Activated T-cell treated with anti-CD3 and anti-CD28 coated beads for 4 hours (primary cell): ENCODE measurements around the gene SRGN.
A peak's percentile ranks its signal among the peaks of the same experiment; 100 is the strongest.

Experiments used
- DNase-seq: peaks from one replicate; pipeline ENCODE4 v3.0.0-alpha.2; 2020

Gene SRGN

DNA sequence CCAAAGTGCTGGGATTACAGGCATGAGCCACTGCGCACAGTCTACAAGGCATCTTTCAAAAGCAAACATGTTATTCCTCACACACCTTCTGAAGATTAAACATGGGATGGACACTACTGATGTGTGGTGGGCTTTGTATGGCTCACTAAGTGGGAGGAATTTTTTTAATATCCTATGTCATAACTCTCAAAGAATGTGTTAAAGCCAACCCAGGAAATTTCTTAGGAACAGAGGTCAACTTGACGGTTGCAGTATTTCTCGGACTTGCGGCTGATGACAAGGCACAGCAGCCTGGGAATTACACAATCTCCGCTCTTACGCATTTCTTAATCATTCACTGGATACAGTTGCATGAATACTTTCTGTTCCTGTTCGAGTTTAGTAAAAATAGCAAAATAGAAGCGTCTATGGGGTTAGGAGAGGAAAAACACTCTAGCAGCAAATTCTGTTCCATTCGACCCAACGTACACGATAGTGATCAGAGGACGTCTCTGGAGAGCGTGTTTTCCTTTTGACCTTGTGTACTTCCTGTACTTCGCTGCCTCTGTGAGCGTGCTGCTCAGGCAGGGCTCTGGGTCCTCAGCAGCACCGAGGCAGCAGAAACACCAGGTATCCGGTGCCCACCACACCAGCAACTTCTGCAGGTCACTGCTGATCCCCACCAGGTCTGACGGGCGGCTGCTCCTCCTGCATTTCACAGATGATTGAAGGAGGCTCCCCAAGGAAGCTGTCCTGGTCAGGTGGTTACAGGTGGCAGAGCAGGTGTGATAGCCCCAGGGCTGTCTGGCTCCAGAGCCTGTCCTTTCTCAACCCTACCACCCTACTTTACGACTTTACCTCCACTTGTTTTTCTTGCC, 26.4 kb upstream of the SRGN start:
- no peak for DNase-seq

GRCh38 chr10:69062901-69063300, 25.0 kb upstream of the SRGN start:
- DNase-seq = no peak

DNA sequence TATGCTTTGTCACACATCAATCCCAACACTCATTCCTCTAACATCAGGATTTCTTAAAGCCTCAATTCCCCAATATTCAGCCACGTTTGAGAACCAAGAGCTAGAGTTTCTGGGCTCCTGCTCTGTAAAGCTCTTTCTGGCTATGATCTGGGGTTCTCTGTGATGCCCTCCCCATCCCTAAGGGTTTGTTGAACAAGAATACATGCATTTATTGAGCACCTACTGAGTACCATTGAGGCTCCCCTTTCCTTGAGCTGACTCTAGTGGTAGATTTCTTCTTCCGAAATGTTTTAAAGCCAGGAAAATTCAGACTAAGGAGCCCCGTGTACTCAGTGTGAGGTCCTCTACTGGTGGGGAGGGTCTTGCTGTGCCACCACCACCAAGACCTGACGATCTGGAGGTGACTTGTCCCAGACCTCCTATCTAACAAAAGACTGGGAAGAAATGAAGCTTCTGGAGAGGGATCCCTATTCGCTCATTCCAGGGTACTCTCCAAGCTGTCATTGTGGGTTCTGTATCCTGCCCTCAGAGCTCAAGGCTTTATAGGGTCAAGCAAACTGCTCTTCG, 23.1 kb upstream of the SRGN start:
- DNase-seq = no peak

GRCh38 chr10:69065406-69066361, 22.2 kb upstream of the SRGN start:
- DNase-seq = no peak

DNA sequence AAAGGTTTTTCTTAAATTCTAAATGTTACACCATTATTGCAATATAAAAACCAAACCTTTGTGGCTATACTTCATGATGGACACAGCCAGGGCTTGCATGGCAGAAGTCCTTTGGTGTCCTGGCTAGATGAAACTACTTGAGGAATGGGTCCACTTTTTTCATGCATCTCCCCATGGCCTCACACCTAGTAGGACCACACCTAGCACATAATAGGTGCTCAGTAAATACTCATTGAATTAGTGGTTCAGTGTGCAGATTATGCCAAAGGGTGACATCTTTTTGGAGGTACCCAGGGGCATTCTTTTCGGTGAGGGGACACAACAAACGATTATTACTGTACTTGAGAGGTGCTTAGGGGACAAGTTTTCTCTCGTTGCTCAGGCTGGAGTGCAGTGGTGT, 20.7 kb upstream of the SRGN start:
- no peak for DNase-seq

- no peak for DNase-seq
These were observed 19.4 kb upstream of the SRGN start for GRCh38 chr10:69068549-69068948.

GRCh38 chr10:69069090-69070042, 18.5 kb upstream of the SRGN start:
- DNase-seq = no peak

GRCh38 chr10:69070951-69071350, 17.0 kb upstream of the SRGN start:
- DNase-seq = no peak

DNA sequence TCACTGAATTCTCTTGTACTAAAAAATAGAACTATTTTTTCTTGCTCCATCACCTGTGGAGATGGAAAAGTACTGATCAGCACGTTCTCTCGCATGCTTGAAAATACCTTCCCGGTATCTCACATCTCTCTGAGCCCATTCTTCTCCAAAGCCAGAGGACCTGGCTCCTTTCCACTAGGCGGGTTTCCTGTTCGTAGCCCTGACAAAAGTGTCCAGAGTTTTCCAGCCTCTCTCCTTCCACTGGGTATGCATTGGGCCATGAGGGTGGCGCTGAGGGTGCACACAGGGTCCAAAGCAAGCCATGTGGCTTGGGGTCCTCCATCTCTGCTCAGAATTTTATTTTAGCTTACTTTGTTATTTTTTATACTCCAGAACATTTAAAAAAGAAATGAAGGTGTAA, 16.3 kb upstream of the SRGN start:
- DNase-seq = no peak

GRCh38 chr10:69073026-69073425, 14.9 kb upstream of the SRGN start:
- DNase-seq = no peak

DNA sequence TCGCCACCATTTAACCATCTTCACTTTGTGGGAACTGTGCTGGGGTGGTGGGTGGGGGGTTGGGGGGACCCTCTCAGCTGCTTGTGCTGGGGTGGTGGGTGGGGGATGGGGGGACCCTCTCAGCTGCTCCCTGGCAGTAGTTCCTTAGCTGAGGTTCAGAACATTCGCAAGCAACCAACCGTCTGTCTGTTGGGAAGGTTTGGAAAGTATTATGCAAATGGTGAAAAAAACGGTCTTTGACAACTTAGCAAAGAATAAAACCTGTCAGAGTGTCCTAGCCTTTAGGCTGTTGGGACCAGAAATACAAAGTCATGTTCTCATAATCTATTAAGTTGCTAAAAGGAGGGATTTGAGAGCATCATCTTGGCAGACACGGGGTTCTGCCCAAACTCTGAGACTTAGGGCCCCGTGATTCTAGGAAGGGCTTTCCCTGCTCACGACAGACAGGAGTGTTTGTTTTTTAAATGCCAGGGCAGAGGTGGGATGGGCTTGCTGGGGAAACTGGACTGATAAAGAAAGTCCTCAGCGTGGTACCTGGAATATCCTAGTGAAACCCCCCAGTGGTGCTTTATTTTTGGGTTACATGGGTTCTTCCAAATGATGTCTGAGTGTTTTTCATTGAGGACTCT, 14.1 kb upstream of the SRGN start:
- no peak for DNase-seq

GRCh38 chr10:69074532-69074931, 13.4 kb upstream of the SRGN start:
- no peak for DNase-seq

- no peak for DNase-seq
These were observed 12.5 kb upstream of the SRGN start for GRCh38 chr10:69075431-69075830.

- no peak for DNase-seq
These were observed 9.6 kb upstream of the SRGN start for GRCh38 chr10:69078311-69078710.

GRCh38 chr10:69080226-69080625, 7.7 kb upstream of the SRGN start:
- no peak for DNase-seq

DNA sequence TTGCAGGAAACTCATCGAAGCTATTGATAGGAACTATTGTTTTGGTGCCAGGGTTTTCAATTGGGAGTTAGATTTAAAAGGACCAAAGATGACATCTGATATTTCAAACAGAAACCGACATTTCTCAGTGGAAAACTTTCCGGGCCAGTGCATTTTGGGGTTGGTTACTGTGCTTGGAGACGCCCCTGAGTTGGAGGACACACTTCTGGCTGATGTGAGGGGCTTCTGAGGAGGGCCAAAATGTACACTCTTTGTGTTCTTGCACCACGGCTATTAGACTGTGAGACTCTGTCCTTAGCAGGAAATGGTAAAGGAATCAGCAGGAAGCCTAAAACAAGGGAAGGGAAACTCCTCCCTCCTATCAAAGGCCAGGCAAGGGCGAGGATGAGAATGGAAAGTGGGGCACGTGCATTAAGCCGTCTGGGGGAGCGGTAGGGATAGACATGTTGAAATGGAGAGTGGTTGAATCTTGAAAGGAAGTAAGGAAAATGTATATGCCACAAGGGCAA, 1.8 kb upstream of the SRGN start:
- DNase-seq = no peak

DNA sequence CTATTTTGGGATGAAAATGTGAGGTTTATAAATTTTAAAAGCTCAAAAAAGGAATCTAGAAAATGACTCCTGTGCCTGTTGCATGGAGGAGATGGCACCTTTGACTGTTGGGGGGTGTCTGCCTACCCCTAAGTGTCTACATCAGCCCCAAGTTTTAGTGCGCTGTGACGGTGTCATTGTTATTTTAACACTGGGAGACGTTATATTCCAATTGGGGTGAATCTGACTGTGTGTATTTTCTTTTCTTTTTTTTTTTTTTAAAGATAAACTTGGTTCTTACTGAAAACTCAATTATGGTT, 517 bp downstream of the SRGN start:
- DNase-seq = no peak

DNA sequence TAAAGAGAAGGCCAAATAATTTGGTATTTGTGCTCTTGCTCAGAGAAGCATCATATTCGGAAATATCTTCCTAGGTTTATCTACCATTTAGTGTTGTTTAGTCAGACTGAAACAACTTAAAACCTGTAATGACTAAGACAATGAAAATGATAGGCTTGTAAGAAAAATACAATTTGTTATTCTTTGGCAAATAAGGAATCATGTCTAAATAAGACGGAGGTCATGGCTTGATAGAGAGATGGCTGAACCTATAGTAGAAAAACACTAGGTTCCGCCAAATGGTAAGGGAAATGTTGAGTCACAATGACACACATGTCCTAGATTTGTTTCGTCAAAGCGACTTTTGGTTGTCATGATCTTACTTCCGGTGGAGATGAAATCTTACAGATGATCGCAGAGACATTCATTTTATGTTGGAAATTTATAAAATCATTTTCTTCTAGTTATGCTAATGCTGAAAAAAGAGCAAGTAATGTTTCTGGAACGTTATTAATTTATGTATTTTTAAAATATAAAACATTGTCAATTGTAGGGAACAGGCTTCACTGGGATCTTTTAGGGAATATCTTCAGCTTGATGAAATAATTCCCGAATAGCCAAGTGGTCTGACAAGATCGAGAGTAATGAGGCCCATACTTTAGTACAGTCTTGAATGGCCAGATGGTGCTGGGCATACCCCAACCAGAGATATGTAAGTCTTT, 1.0 kb downstream of the SRGN start:
- peak; percentile 43 for DNase-seq

- DNase-seq = peak; percentile 53
These were observed 2.0 kb downstream of the SRGN start for GRCh38 chr10:69089638-69090599.

- DNase-seq = no peak
These were observed 2.8 kb downstream of the SRGN start for GRCh38 chr10:69090685-69091084.
